ENCODE data around the gene NUP210L. TPM values are rescaled to one million over a fixed set of nuclear protein-coding genes. Genes with fewer than 3 reads are reported as not detected.
"Not testable (repeated sequence)": the region's sequence is repeated elsewhere in the genome, so short reads cannot be mapped to it uniquely, and the experiment has no call there.

Gene NUP210L
- total and polyA plus RNA-seq, 3 donors from 2014 or later: 23.0 to 77.2 (median 24.4) TPM

DNA sequence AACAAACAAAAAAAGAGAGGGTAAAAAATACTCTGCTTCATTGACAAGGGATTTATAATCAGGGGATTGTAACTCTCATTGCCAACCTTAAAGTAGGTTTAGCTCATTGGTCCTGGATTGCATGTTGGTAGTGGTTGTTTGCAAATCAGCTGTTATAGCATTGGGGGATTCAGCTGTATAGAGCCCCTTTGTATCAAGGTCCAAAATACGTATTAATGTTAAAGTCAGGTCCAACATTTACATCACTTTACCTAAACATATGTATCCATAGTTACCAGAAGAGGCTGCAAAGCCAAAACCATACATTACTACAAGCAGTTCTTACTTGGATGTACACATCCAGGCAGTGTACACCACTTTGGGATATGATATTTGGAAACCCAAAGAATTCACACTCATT, 134.9 kb downstream of the NUP210L start:
- intact Hi-C loops (cut with DNase I; ENCODE audit: low total_unique reads): no loop called here
- no peaks in the 10 kb centered on the region for H3K27me3 ChIP-seq
- 85 to 96% methylated on average over 1 of the region's 1 CpG for WGBS, 2 donors
- H3K4me1 ChIP-seq: no peaks in the 10 kb centered on the region
- DNase-seq: no peak
- no peaks in the 10 kb centered on the region for H3K36me3 ChIP-seq (ENCODE audit: low read depth, missing control alignments)
- no peaks in the 10 kb centered on the region for H3K9me3 ChIP-seq
- no peak overlapping the region for H3K27ac ChIP-seq
- TF ChIP-seq POLR2A (IDR thresholded peaks at IDR 0.05): no peak
- TF ChIP-seq, protein P1, sequence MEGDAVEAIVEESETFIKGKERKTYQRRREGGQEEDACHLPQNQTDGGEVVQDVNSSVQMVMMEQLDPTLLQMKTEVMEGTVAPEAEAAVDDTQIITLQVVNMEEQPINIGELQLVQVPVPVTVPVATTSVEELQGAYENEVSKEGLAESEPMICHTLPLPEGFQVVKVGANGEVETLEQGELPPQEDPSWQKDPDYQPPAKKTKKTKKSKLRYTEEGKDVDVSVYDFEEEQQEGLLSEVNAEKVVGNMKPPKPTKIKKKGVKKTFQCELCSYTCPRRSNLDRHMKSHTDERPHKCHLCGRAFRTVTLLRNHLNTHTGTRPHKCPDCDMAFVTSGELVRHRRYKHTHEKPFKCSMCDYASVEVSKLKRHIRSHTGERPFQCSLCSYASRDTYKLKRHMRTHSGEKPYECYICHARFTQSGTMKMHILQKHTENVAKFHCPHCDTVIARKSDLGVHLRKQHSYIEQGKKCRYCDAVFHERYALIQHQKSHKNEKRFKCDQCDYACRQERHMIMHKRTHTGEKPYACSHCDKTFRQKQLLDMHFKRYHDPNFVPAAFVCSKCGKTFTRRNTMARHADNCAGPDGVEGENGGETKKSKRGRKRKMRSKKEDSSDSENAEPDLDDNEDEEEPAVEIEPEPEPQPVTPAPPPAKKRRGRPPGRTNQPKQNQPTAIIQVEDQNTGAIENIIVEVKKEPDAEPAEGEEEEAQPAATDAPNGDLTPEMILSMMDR (IDR thresholded peaks at IDR 0.05): no peak
- H3K4me3 ChIP-seq: no peak overlapping the region

DNA sequence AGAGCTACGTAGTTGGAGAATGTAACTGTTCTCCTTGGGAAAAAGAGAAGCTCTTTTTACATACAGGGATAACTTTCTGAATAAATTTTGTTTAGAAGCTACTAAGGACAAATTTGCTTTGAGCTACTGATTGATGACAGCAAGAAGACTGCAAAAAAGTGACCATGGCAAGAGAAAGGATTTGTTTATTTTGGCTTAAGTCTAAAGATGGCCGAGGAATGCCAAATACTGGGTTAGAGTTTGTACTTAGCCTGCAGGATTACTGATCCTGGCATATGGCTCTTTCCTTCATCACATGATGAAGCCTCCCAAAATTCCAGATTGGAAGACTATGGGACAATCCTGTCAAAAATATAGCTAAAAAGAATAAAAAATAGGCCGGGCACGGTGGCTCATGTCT, 135.6 kb downstream of the NUP210L start:
- no peak for TF ChIP-seq POLR2A (IDR thresholded peaks at IDR 0.05)
- TF ChIP-seq, protein P1 (IDR thresholded peaks at IDR 0.05): no peak
- DNase-seq: no peak
- WGBS, 2 donors: 64 to 69% methylated on average over 4 of the region's 4 CpGs
- no peaks in the 10 kb centered on the region for H3K36me3 ChIP-seq (ENCODE audit: low read depth, missing control alignments)
- intact Hi-C loops (cut with DNase I; ENCODE audit: low total_unique reads): no loop called here
- H3K27ac ChIP-seq: no peak overlapping the region
- H3K4me1 ChIP-seq: no peaks in the 10 kb centered on the region
- no peak overlapping the region for H3K4me3 ChIP-seq
- no peaks in the 10 kb centered on the region for H3K27me3 ChIP-seq
- no peaks in the 10 kb centered on the region for H3K9me3 ChIP-seq

GRCh38 chr1:154014154-154014907, 140.5 kb downstream of the NUP210L start:
- no peak for DNase-seq
- H3K27me3 ChIP-seq: no peaks in the 10 kb centered on the region
- H3K4me1 ChIP-seq: no peaks in the 10 kb centered on the region
- TF ChIP-seq POLR2A (IDR thresholded peaks at IDR 0.05): no peak
- TF ChIP-seq, protein P1 (IDR thresholded peaks at IDR 0.05): no peak
- H3K36me3 ChIP-seq (ENCODE audit: low read depth, missing control alignments): no peaks in the 10 kb centered on the region
- no peaks in the 10 kb centered on the region for H3K9me3 ChIP-seq
- no peak overlapping the region for H3K27ac ChIP-seq
- H3K4me3 ChIP-seq: no peak overlapping the region
- intact Hi-C loops (cut with DNase I; ENCODE audit: low total_unique reads): no loop called here
- WGBS, 2 donors: 69 to 78% methylated on average over 3 of the region's 3 CpGs

DNA sequence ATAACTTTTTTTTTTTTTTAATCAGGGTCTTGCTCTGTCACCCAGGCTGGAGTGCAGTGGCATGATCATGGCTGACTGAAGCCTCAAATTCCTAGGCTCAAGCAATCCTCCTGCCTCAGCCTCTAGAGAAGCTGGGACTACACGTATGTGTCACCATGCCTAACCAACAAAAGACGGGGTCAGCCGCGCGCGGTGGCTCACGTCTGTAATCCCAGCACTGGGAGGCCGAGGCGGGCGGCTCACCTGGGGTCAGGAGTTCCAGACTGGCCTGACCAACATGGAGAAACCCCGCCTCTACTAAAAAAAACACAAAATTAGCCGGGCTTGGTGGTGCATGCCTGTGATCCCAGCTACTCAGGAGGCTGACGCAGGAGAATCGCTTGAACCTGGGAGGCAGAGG, 142.3 kb downstream of the NUP210L start:
- H3K4me3 ChIP-seq; H3K4me1 ChIP-seq; H3K9me3 ChIP-seq; H3K27ac ChIP-seq; H3K36me3 ChIP-seq (ENCODE audit: low read depth, missing control alignments); intact Hi-C loops (cut with DNase I; ENCODE audit: low total_unique reads); DNase-seq; H3K27me3 ChIP-seq: not testable (repeated sequence)
- 95 to 97% methylated on average over 14 of the region's 14 CpGs for WGBS, 2 donors

DNA sequence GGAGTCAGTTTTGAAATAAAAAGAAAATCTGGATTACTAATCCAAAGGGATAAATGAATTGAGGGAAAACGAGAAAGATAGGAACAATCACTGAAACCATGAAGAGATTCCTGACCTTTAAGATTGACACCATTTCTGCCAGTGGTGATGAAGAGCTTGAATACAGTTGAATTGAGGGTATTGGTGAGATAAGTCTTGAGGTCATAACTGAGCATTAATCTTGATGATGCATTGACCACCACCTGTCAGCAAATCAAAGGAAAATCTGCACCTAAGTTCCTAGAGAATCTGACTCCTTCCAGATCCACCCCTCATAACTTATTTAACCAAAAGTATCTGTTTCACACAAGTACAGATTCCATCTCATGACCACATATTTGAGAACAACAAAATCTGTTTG, 142.7 kb downstream of the NUP210L start:
- WGBS, 2 donors: 82 to 86% methylated on average over 1 of the region's 1 CpG
- no peak for DNase-seq
- H3K4me1 ChIP-seq: no peaks in the 10 kb centered on the region
- TF ChIP-seq, protein P1 (IDR thresholded peaks at IDR 0.05): no peak
- TF ChIP-seq POLR2A (IDR thresholded peaks at IDR 0.05): no peak
- no peak overlapping the region for H3K27ac ChIP-seq
- H3K4me3 ChIP-seq: no peak overlapping the region
- H3K9me3 ChIP-seq: no peaks in the 10 kb centered on the region
- H3K27me3 ChIP-seq: no peaks in the 10 kb centered on the region
- H3K36me3 ChIP-seq (ENCODE audit: low read depth, missing control alignments): no peaks in the 10 kb centered on the region
- intact Hi-C loops (cut with DNase I; ENCODE audit: low total_unique reads): no loop called here
